Right cardiac atrium (tissue), 5 donors: ENCODE measurements around the gene DCDC2C. TPM values are rescaled to one million over a fixed set of nuclear protein-coding genes. Genes with fewer than 3 reads are reported as not detected.

Experiments used
- ATAC-seq, 2 donors: fragments of 200-7000 bp; cut with Tn5 transposase; one replicate each; pipeline versions ENCODE4 v1.8.0 to v1.9.1; 2020; ENCODE audit warnings: moderate library complexity in 2 of 2, mild to moderate bottlenecking in 1 of 2
- DNase-seq, 3 donors: peaks; one replicate each; pipeline ENCODE4 v3.0.0-alpha.2; 2020
- H3K27ac ChIP-seq: one replicate; pipeline ENCODE4 v1.5.1; 2013; ENCODE audit warnings: mild to moderate bottlenecking, low read length, control low read depth, moderate library complexity
- H3K27me3 ChIP-seq: one replicate; pipeline ENCODE4 v1.6.1; 2013; ENCODE audit not compliant: control insufficient read depth, insufficient read depth
- H3K4me1 ChIP-seq: one replicate; pipeline ENCODE4 v1.6.1; 2013; ENCODE audit warnings: low read length; ENCODE audit not compliant: control insufficient read depth, insufficient read depth
- H3K4me3 ChIP-seq: one replicate; pipeline ENCODE4 v1.5.1; 2013; ENCODE audit warnings: low read length, control low read depth
- H3K9me3 ChIP-seq: one replicate; pipeline ENCODE4 v1.6.1; 2013; ENCODE audit warnings: low read length; ENCODE audit not compliant: control insufficient read depth
- WGBS: extraction: QIAGEN DNeasy Blood & Tissue Kit; methylation state at CpG from one replicate; pipeline ENCODE4 v1.1.7; 2013; 5-methylcytosine and 5-hydroxymethylcytosine counted together
- intact Hi-C, 4 donors: fragments of 100-400 bp; cut with DNase I; formaldehyde crosslinking; loops; one replicate each; pipeline versions ENCODE4 v1.11.0 to v1.14.0; 2022 to 2023
- polyA plus RNA-seq: library from polyadenylated mRNA; stranded (reverse); fragments of 200-250 nt; gene quantifications from one replicate; pipeline ENCODE4 v1.2.3, GENCODE V29; 2013
- total RNA-seq, 4 donors: library from RNA; stranded (reverse); fragmentation: NEBNext Ultra II Directional; extraction: Animal tissue kit (Norgen Biotek cat#: 25700); gene quantifications; one replicate each; pipeline ENCODE4 v1.2.1, GENCODE V29; 2021
- donor health status: healthy with polysubstance abuse.
- donor health status: DM: no; HTN: yes; CAD: no.
- donor health status: DM: no; HTN: no; CAD: no.
- donor health status: DM: no; HTN: yes; CAD: no; lungs with severe emphysema.
- donor health status: DM: yes; HTN: yes; CAD: no.

DCDC2C gene
- total and polyA plus RNA-seq, 5 donors: not detected

GRCh38 chr2:3661149-3661660 is 42.2 kb upstream of the DCDC2C start:
- no peak overlapping the region for H3K27ac ChIP-seq
- no peak for ATAC-seq
- H3K27me3 ChIP-seq: no peaks in the 10 kb centered on the region
- intact Hi-C loops: no loop called here
- H3K9me3 ChIP-seq: no peaks in the 10 kb centered on the region
- WGBS: 90% methylated on average over 3 of the region's 3 CpGs
- DNase-seq: no peak
- no peaks in the 10 kb centered on the region for H3K4me1 ChIP-seq
- no peak overlapping the region for H3K4me3 ChIP-seq

- no peaks in the 10 kb centered on the region for H3K9me3 ChIP-seq
- WGBS: 72% methylated on average over 6 of the region's 6 CpGs
- H3K4me1 ChIP-seq: no peaks in the 10 kb centered on the region
- no peak overlapping the region for H3K4me3 ChIP-seq
- H3K27me3 ChIP-seq: no peaks in the 10 kb centered on the region
- DNase-seq: no peak
- H3K27ac ChIP-seq: no peak overlapping the region
- intact Hi-C loops: no loop called here
- no peak for ATAC-seq
Measured at GRCh38 chr2:3662239-3662638, 41.1 kb upstream of the DCDC2C start.

GRCh38 chr2:3664118-3664517 is 39.3 kb upstream of the DCDC2C start:
- H3K4me3 ChIP-seq: no peak overlapping the region
- no peaks in the 10 kb centered on the region for H3K9me3 ChIP-seq
- ATAC-seq (no peak), DNase-seq (no peak)
- intact Hi-C loops: no loop called here
- 45% methylated on average over 3 of the region's 3 CpGs for WGBS
- H3K4me1 ChIP-seq: no peaks in the 10 kb centered on the region
- no peak overlapping the region for H3K27ac ChIP-seq
- no peaks in the 10 kb centered on the region for H3K27me3 ChIP-seq

- H3K27me3 ChIP-seq: no peaks in the 10 kb centered on the region
- no peak overlapping the region for H3K4me3 ChIP-seq
- WGBS: 85% methylated on average over 8 of the region's 8 CpGs
- intact Hi-C loops: no loop called here
- no peak overlapping the region for H3K27ac ChIP-seq
- H3K4me1 ChIP-seq: no peaks in the 10 kb centered on the region
- no peaks in the 10 kb centered on the region for H3K9me3 ChIP-seq
- no peak for DNase-seq
- no peak for ATAC-seq
Measured at GRCh38 chr2:3664925-3665324, 38.5 kb upstream of the DCDC2C start.

GRCh38 chr2:3665886-3666612 is 37.3 kb upstream of the DCDC2C start:
- H3K27ac ChIP-seq: no peak overlapping the region
- H3K4me1 ChIP-seq: no peaks in the 10 kb centered on the region
- DNase-seq: no peak
- no peak for ATAC-seq
- intact Hi-C loops: no loop called here
- no peak overlapping the region for H3K4me3 ChIP-seq
- 85% methylated on average over 16 of the region's 16 CpGs for whole genome bisulfite sequencing
- no peaks in the 10 kb centered on the region for H3K9me3 ChIP-seq
- no peaks in the 10 kb centered on the region for H3K27me3 ChIP-seq

- DNase-seq (no peak), ATAC-seq (no peak)
- Histone ChIP-seq H3K27ac (no peak overlapping the region), H3K27me3 (no peaks in the 10 kb centered on the region), H3K4me3 (no peak overlapping the region), H3K9me3 (no peaks in the 10 kb centered on the region), H3K4me1 (no peaks in the 10 kb centered on the region)
- WGBS: 92% methylated on average over 18 of the region's 18 CpGs
- intact Hi-C loops: no loop called here
Measured at GRCh38 chr2:3666613-3666975, 36.8 kb upstream of the DCDC2C start.

- H3K27me3 ChIP-seq: no peaks in the 10 kb centered on the region
- intact Hi-C loops: no loop called here
- H3K27ac ChIP-seq: no peak overlapping the region
- no peaks in the 10 kb centered on the region for H3K4me1 ChIP-seq
- 36% methylated on average over 23 of the region's 23 CpGs for WGBS
- DNase-seq (no peak), ATAC-seq (peak; percentile 29 to 40)
- no peak overlapping the region for H3K4me3 ChIP-seq
- no peaks in the 10 kb centered on the region for H3K9me3 ChIP-seq
Measured at GRCh38 chr2:3667151-3667631, 36.2 kb upstream of the DCDC2C start.

- intact Hi-C loops: no loop called here
- Histone ChIP-seq H3K27ac (no peak overlapping the region), H3K9me3 (no peaks in the 10 kb centered on the region), H3K4me1 (no peaks in the 10 kb centered on the region), H3K27me3 (no peaks in the 10 kb centered on the region), H3K4me3 (no peak overlapping the region)
- no peak for ATAC-seq
- no peak for DNase-seq
- WGBS: 83% methylated on average over 8 of the region's 8 CpGs
Measured at GRCh38 chr2:3669656-3670055, 33.7 kb upstream of the DCDC2C start.

GRCh38 chr2:3670376-3670775 is 33.0 kb upstream of the DCDC2C start:
- ATAC-seq (no peak), DNase-seq (peak in 2 of 3 donors; percentile 29 to 46)
- no peak overlapping the region for H3K4me3 ChIP-seq
- H3K9me3 ChIP-seq: no peaks in the 10 kb centered on the region
- H3K27ac ChIP-seq: no peak overlapping the region
- H3K27me3 ChIP-seq: no peaks in the 10 kb centered on the region
- 90% methylated on average over 15 of the region's 15 CpGs for WGBS
- no peaks in the 10 kb centered on the region for H3K4me1 ChIP-seq
- intact Hi-C loops: no loop called here

GRCh38 chr2:3670941-3671340 is 32.4 kb upstream of the DCDC2C start:
- Histone ChIP-seq H3K27me3 (no peaks in the 10 kb centered on the region), H3K27ac (no peak overlapping the region), H3K4me3 (no peak overlapping the region), H3K9me3 (no peaks in the 10 kb centered on the region), H3K4me1 (no peaks in the 10 kb centered on the region)
- intact Hi-C loops: no loop called here
- ATAC-seq (no peak), DNase-seq (peak in 1 of 3 donors; percentile 19)
- 81% methylated on average over 11 of the region's 11 CpGs for WGBS

- H3K9me3 ChIP-seq: no peaks in the 10 kb centered on the region
- H3K4me3 ChIP-seq: no peak overlapping the region
- intact Hi-C loops: no loop called here
Measured at GRCh38 chr2:3672861-3673678, 30.3 kb upstream of the DCDC2C start.

More at GRCh38 chr2:3672861-3673678, 30.3 kb upstream of the DCDC2C start:
- no peak for ATAC-seq
- Histone ChIP-seq H3K4me1 (no peaks in the 10 kb centered on the region), H3K27ac (no peak overlapping the region), H3K27me3 (no peaks in the 10 kb centered on the region)
- DNase-seq: peak in 1 of 3 donors; percentile 62
- WGBS: 80% methylated on average over 9 of the region's 9 CpGs
